T-helper 17 cell (primary cell): ENCODE results near the gene ABHD3. TPM values are rescaled to one million over a fixed set of nuclear protein-coding genes. Genes with fewer than 3 reads are reported as not detected.
A peak's percentile ranks its signal among the peaks of the same experiment; 100 is the strongest.
"Not testable (repeated sequence)": the region's sequence is repeated elsewhere in the genome, so short reads cannot be mapped to it uniquely, and the experiment has no call there.

Experiments
- ATAC-seq: fragments of 150-1000 bp; cut with Tn5 transposase; 2 replicates; pipeline ENCODE4 v1.10.0; 2021; ENCODE audit warnings: mild to moderate bottlenecking, moderate library complexity
- DNase-seq, 3 donors: peaks; one replicate each; pipeline versions ENCODE4 v3.0.0 to v3.0.0-alpha.2; 2020 to 2021
- H3K9me3 ChIP-seq: one replicate; pipeline ENCODE4 v1.7.0; 2013; ENCODE audit warnings: low read length, mild to moderate bottlenecking; ENCODE audit not compliant: control insufficient read depth, poor library complexity, severe bottlenecking
- H3K27ac Mint-ChIP-seq: one replicate; pipeline ENCODE4 v1.8.0; 2022; ENCODE audit warnings: mild to moderate bottlenecking, moderate library complexity, mixed read lengths
- H3K27me3 Mint-ChIP-seq: one replicate; pipeline ENCODE4 v1.8.0; 2022; ENCODE audit warnings: mixed read lengths
- H3K36me3 Mint-ChIP-seq: one replicate; pipeline ENCODE4 v1.8.0; 2022; ENCODE audit warnings: low read depth, mixed read lengths
- H3K4me1 Mint-ChIP-seq: one replicate; pipeline ENCODE4 v1.8.0; 2022; ENCODE audit warnings: mild to moderate bottlenecking, mixed read lengths
- H3K4me3 Mint-ChIP-seq: one replicate; pipeline ENCODE4 v1.8.0; 2022; ENCODE audit warnings: mild to moderate bottlenecking, moderate library complexity, mixed read lengths
- total RNA-seq, 4 donors: library from RNA in 2 of 4; stranded (reverse) in 2 of 4; gene quantifications; one replicate each; pipeline ENCODE4 v1.2.3 and lab custom pipeline; 2022 to 2026

The ABHD3 gene
- total RNA-seq, 2 donors from 2014 or later, result 38.6 to 39.3 TPM

DNA sequence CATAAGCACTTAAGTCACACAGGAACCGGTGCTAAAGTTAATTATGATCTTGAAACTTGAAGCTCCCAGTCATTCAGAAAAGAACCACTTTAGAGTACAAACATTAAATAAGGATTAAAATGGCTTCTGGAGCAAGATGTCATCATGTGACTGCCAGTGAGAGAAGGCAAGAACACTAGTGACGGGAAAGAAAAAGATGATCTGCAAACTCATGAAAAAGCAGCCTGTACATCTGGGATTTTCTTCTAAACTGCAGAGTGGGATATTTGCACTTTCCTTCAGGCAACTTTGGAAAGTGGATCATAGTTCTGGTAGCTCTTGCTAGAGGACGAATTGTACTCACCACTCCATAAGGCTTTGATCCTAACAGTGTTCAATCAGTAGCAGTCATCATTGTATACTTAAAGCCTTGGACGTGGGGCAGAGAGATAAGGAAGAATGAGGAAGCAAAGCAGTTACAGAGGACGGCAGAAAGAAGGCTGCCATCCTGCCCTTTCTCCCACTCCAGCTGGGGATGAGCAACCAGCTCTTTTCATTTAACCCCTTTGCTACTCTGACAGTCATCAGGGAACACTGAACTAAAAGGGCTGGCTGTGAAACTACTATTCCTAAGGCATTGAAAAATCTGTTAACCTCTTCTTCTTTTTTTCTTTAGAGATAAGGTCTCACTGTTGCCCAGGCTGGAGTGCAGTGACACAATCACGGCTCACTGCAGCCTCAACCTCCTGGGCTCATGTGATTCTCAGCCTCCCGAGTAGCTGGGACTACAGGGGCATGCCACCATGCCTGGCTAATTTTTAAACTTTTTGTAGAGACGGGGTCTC, 18.1 kb downstream of the ABHD3 start:
- Mint-ChIP-seq H3K4me1 (peaks cover 14% of the 10 kb centered on the region), H3K27me3 (no peaks in the 10 kb centered on the region), H3K36me3 (peaks cover 4% of the 10 kb centered on the region), H3K4me3 (no peak overlapping the region), H3K27ac (peak overlapping the region; percentile 89)
- DNase-seq, result no peak
- ATAC-seq, result no peak
- no peaks in the 10 kb centered on the region for H3K9me3 ChIP-seq

DNA sequence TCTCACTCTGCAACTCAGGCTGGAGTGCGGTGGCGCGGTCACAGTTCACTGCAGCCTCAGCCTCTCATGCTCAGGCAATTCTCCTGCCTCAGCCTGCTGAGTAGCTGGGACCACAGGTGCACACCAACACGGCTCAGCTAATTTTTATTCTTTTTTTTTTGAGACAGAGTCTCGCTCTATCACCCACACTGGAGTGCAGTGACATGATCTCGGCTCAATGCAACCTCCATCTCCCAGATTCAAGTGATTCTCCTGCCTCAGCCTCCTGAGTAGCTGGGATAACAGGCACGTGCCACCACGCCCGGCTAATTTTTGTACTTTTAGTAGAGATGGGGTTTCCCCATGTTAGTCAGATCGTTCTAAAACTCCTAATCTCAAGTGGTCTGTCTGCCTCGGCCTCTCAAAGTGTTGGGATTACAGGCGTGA, 19.0 kb downstream of the ABHD3 start:
- peaks cover 14% of the 10 kb centered on the region for H3K4me1 Mint-ChIP-seq
- H3K4me3 Mint-ChIP-seq, H3K27me3 Mint-ChIP-seq, H3K36me3 Mint-ChIP-seq, DNase-seq, H3K9me3 ChIP-seq: not testable (repeated sequence)
- peak overlapping the region; percentile 89 for H3K27ac Mint-ChIP-seq
- ATAC-seq, result peak; percentile 35

DNA sequence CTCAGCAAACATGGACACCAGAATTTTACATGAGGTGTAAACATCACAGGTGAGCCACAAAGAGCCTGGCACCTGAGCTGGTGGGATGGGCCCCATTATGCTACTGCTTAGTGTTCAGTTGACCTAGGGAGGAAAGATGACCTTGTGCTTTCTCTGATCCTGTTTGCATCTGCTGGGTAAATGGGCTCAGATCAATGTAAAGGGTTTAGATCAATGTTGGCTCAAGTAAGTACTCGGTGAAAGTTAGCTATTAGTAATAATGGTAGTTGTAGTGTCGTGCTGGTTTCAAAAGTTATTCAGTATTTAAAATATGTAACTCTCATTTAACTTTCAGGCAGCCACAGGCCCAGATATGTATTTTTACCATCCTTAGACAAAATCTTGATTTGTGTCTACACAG, 19.8 kb downstream of the ABHD3 start:
- no peaks in the 10 kb centered on the region for H3K27me3 Mint-ChIP-seq
- H3K9me3 ChIP-seq, result no peaks in the 10 kb centered on the region
- peak overlapping the region; percentile 89 for H3K27ac Mint-ChIP-seq
- H3K4me3 Mint-ChIP-seq, result no peak overlapping the region
- peaks cover 14% of the 10 kb centered on the region for H3K4me1 Mint-ChIP-seq
- ATAC-seq (no peak), DNase-seq (no peak)
- peaks cover 4% of the 10 kb centered on the region for H3K36me3 Mint-ChIP-seq

DNA sequence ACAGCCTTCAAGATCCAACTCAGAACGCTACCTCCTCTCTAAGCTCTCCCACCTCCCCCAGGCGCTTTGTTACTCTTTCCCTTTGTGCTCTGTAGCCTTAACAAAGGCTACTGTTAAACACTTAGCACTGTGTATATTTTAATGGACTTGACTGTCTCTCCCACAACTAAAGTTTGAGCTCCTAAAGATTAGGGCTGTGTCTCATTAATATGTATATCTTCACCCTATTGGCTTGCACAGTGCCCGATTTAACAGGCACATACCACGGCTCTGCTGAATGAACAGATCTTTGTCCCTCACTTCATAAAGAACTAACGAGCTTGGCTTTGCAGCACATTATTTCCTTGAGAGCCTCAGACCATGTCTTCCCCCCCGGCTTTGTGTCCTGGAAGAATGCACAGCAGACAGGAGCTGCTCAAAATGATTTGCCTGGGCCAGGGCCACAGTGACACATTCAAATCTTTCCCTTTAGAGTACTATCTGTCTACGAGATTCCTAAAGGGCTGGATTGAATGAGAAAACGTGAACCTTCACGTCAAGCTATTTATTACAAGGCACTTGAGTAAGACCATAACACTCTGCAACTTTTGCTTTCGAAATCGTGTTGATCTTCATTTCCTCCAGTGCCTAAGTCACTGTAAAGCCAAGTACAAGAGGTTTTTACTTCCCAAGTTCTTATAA, 22.1 kb downstream of the ABHD3 start:
- H3K9me3 ChIP-seq, result no peaks in the 10 kb centered on the region
- H3K27me3 Mint-ChIP-seq, result no peaks in the 10 kb centered on the region
- ATAC-seq (peak; percentile 84), DNase-seq (no peak)
- peaks cover 10% of the 10 kb centered on the region for H3K4me1 Mint-ChIP-seq
- H3K4me3 Mint-ChIP-seq, result no peak overlapping the region
- no peak overlapping the region for H3K27ac Mint-ChIP-seq
- no peaks in the 10 kb centered on the region for H3K36me3 Mint-ChIP-seq

DNA sequence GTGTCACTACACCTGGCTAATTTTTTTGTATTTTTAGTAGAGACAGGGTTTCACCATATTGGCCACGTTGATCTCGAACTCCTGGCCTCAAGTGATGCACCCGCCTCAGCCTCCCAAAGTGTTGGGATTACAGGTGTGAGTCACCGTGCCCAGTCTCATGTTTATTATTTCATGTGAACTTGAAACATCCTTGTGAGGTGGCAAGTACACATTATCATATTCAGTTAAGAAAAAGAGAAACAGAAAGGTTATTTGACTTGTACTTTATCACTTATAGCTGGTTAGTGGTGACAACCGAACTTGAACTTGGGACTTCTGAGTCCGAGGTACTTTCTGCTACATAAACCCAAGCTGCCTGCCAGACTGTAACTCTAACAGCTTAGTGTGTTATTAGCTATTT, 24.4 kb downstream of the ABHD3 start:
- no peaks in the 10 kb centered on the region for H3K36me3 Mint-ChIP-seq
- no peak for ATAC-seq
- no peaks in the 10 kb centered on the region for H3K9me3 ChIP-seq
- no peak for DNase-seq
- no peak overlapping the region for H3K4me3 Mint-ChIP-seq
- no peaks in the 10 kb centered on the region for H3K27me3 Mint-ChIP-seq
- H3K27ac Mint-ChIP-seq, result no peak overlapping the region
- H3K4me1 Mint-ChIP-seq, result peaks cover 10% of the 10 kb centered on the region

DNA sequence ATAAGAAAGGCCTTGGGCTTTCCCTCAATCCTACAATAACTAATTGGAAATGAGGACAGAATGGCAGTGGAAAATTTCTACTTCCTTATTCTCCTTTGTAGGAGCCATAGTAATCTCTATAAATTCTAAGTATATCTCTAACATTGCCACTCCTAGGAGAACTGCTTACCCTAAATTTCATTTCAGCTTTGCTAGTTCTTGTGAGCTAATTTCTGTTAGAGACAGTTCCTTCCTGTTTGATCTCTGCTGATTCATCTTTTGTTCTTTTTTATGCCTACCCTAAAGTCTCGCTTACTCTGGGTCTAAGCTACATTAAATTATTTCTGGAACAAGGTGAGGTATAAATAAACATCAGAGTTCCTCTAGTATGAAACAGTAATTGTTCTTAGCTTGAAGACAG, 25.7 kb downstream of the ABHD3 start:
- no peak overlapping the region for H3K4me3 Mint-ChIP-seq
- no peak for ATAC-seq
- no peaks in the 10 kb centered on the region for H3K27me3 Mint-ChIP-seq

DNA sequence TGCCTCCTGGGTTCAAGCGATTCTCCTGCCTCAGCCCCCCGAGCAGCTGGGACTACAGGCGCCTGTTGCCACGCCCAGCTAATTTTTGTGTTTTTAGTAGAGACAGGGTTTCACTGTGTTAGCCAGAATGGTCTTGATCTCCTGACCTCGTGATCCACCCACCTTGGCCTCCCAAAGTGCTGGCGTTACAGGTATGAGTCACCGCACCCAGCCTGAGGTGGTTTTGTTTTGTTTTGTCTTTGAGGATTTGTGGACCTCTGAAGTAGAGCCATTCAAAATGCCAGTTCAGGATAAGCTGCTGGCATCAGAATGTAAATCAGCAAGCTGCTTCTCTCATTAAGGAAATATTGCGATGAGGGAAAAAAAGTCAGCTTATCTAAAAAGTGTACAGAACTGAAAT, 29.2 kb downstream of the ABHD3 start:
- ATAC-seq, H3K4me1 Mint-ChIP-seq, H3K27me3 Mint-ChIP-seq, H3K27ac Mint-ChIP-seq, H3K36me3 Mint-ChIP-seq, H3K9me3 ChIP-seq, DNase-seq, H3K4me3 Mint-ChIP-seq: not testable (repeated sequence)

More for the DNA sequence above, 25.7 kb downstream of the ABHD3 start:
- H3K36me3 Mint-ChIP-seq, result no peaks in the 10 kb centered on the region
- no peaks in the 10 kb centered on the region for H3K9me3 ChIP-seq
- peaks cover 6% of the 10 kb centered on the region for H3K4me1 Mint-ChIP-seq
- no peak overlapping the region for H3K27ac Mint-ChIP-seq
- DNase-seq, result no peak

DNA sequence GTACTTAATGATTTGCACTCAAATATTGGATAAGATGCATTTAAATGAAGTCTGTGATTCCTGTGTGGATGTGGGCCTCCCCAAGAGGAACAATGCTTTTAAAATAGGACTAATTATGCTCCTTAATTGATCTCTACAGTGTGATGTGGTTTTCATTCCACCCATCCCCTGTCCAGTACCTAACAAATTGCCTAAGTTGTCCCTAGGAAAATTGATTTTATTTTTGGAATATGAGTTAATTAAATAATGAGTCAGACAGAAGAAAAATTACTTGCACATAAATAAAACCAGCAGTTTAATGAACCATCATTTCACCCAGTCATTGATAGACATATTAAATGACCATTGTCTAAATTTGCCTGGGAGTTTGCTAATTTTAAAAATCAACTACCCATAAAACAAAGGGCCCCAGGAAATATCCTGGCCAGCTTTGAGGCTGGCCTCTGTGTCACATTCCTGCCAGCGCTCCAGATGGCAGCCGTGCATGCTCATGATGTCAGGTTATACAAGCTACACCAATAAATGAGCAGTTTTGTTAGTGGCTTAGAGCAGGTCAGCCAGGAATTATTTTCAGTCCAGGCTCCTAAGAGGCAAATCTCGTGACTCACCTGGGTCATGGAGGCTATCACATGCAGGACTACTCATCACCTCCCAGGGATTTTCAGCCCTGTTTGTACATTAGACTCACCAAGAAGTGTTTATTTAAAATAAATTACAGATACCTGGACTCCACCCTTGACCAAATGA, 31.9 kb downstream of the ABHD3 start:
- no peak for DNase-seq
- no peak for ATAC-seq
- Mint-ChIP-seq H3K36me3 (peaks cover 2% of the 10 kb centered on the region), H3K27me3 (no peaks in the 10 kb centered on the region), H3K27ac (no peak overlapping the region), H3K4me1 (peaks cover 6% of the 10 kb centered on the region), H3K4me3 (no peak overlapping the region)
- H3K9me3 ChIP-seq, result no peaks in the 10 kb centered on the region

DNA sequence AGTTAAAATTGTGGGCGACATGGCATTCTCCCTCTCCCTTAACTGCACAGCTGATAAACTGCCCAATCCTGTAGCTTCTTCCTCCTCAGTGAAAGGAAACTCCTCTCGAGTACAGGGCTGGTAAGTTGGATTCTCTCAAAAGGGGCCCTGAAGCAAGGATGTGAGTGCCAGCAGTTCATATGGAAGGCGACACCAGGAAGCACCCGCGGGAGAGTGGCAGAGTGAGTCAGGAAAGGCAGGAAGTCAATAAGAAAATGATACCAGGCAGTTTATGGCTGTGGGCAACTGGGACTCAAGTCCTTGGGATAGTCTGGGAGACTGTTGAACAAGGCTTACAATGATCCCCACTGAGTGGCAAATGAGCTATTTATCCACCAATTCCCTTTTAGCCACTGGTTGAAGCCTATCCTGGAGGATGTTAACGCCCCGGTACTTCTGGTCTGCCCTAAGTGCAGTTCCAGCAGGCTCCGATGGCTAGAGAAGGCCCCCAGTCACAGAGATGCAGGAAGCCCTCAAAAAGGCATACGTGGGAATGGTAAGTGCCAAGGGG, 34.8 kb downstream of the ABHD3 start:
- ATAC-seq (no peak), DNase-seq (no peak)
- Mint-ChIP-seq H3K27me3 (no peaks in the 10 kb centered on the region), H3K4me1 (peaks cover 6% of the 10 kb centered on the region), H3K4me3 (no peak overlapping the region), H3K27ac (peak overlapping the region; percentile 34), H3K36me3 (peaks cover 2% of the 10 kb centered on the region)
- H3K9me3 ChIP-seq, result no peaks in the 10 kb centered on the region

DNA sequence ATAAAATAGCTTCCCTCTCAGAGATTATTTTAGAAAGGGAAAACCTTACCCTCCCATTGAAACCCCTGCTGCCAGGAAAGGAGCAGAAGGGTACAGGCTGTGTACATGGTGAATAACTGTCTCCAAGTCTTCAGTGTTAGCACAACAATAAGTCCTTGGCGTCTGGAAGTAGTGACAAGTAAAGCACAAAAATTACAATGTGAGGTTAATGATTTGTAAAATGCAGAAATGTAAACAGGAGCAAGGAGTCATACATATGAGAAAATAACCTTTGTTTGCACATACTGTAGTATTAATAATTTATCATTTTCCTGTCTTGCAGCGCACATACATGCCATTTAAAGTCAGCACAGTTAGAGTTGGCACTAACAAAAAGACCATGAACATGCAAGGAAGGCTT, 40.5 kb downstream of the ABHD3 start:
- Mint-ChIP-seq H3K36me3 (peaks cover 2% of the 10 kb centered on the region), H3K4me1 (peaks cover 3% of the 10 kb centered on the region), H3K4me3 (no peak overlapping the region), H3K27me3 (no peaks in the 10 kb centered on the region), H3K27ac (no peak overlapping the region)
- ATAC-seq (no peak), DNase-seq (no peak)
- no peaks in the 10 kb centered on the region for H3K9me3 ChIP-seq

DNA sequence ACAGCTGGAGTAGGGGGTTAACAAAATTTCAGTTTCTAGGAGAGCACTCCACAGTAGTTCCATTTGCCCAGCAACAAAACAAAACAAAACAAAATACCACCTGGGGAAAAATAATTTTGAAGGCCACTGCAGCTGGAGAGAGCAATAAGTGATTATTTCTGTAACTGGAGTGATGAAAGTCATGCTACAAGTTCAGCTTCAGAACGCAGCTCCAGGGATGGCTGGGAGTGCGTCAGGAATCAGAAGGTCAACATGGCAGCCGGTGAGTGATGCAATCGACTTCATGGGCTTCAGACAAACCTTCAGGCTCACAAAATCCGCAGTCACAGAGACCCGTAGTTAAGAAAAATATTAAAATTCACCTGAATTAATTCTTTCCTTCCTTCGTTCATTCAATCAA, 41.0 kb downstream of the ABHD3 start:
- no peak overlapping the region for H3K27ac Mint-ChIP-seq
- no peaks in the 10 kb centered on the region for H3K27me3 Mint-ChIP-seq
- no peak overlapping the region for H3K4me3 Mint-ChIP-seq
- H3K9me3 ChIP-seq, result no peaks in the 10 kb centered on the region
- DNase-seq (no peak), ATAC-seq (no peak)
- H3K4me1 Mint-ChIP-seq, result peaks cover 3% of the 10 kb centered on the region
- peaks cover 2% of the 10 kb centered on the region for H3K36me3 Mint-ChIP-seq

DNA sequence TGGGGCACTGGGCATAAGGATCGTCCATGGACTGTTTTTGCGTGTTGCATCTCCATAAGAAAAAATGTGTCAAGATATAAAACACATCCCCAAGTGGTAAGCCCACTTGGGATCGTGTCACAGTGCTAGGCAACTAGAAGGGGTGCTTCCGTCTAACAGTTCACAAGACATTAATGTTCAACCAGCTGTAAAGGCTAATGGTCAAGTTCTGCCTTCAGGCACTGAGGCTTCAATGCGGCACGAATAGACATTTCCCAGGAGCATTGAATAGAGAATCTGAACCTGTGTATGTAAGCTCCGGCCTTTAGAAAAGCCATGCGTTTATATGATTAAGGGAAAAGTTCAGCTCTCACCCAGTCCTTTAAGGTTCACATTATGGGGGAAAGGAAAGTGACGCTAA, 42.0 kb downstream of the ABHD3 start:
- DNase-seq, result no peak
- peaks cover 3% of the 10 kb centered on the region for H3K4me1 Mint-ChIP-seq
- no peak overlapping the region for H3K4me3 Mint-ChIP-seq
- H3K9me3 ChIP-seq, result no peaks in the 10 kb centered on the region
- peaks cover 2% of the 10 kb centered on the region for H3K36me3 Mint-ChIP-seq
- no peaks in the 10 kb centered on the region for H3K27me3 Mint-ChIP-seq
- ATAC-seq, result no peak
- H3K27ac Mint-ChIP-seq, result no peak overlapping the region

DNA sequence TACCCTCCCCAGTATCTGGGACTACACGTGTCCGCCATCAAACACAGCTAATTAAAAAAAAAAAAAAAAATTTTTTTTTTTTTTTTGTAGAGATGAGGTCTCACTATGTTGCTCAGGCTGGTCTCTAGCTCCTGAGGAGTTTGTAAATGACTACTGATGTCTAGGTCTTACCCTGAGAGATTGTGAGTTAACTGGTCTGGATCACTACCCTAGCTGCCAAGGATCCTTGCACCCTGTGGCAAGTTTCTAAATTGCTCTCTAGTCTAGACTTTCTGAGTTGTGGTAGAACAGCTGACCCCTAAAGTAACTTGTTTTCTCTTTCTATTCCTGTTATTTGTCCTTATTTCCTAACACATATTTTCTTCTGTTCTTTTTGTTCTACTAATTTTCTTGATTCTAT, 44.5 kb downstream of the ABHD3 start:
- Mint-ChIP-seq H3K4me1 (peaks cover 3% of the 10 kb centered on the region), H3K27ac (peak overlapping the region; percentile 32), H3K36me3 (peaks cover 4% of the 10 kb centered on the region), H3K4me3 (no peak overlapping the region), H3K27me3 (no peaks in the 10 kb centered on the region)
- H3K9me3 ChIP-seq, result no peaks in the 10 kb centered on the region
- no peak for ATAC-seq
- DNase-seq, result no peak
